H1 (cell line): Measurements from ENCODE around the gene LY6G6F. TPM values are rescaled to one million over a fixed set of nuclear protein-coding genes. Genes with fewer than 3 reads are reported as not detected.

Experiments used
- CTCF ChIA-PET: fragments of 300-600 bp; sonication (Branson Sonifier 250); formaldehyde crosslinking; loops from one replicate; lab custom pipeline; 2021; ENCODE audit not compliant: partially characterized antibody; lab: Charles Lee
- POLR2A ChIA-PET: fragments of 300-600 bp; sonication (Branson Sonifier 250); formaldehyde crosslinking; loops from one replicate; lab custom pipeline; 2021; ENCODE audit warnings: inconsistent platforms; ENCODE audit not compliant: partially characterized antibody; lab: Charles Lee
- DNase-seq, 2 experiments: peaks; one replicate each; pipeline versions ENCODE4 v3.0.0 to v3.0.0-alpha.2; 2010 to 2022; ENCODE audit warnings: low spot score in 2 of 2, low read depth in 1 of 2, mixed read lengths in 1 of 2
- FAIRE-seq: peaks from 2 replicates; lab custom pipeline; 2011; peaks lifted over from hg19 to GRCh38; lab: Jason Lieb, UNC
- H2AFZ ChIP-seq: 2 replicates; pipeline ENCODE4 v1.8.1; 2012; ENCODE audit warnings: low read length, inconsistent platforms
- H2AK5ac ChIP-seq: 2 replicates; pipeline ENCODE4 v1.6.1; 2013; ENCODE audit warnings: low read depth, low read length
- H2BK120ac ChIP-seq: replicated peaks from 2 replicates; pipeline ENCODE3; 2013; ENCODE audit warnings: low read depth, low read length, inconsistent platforms
- H2BK12ac ChIP-seq: 2 replicates; pipeline ENCODE4 v1.6.1; 2013; ENCODE audit warnings: low read depth, low read length
- H2BK15ac ChIP-seq: 2 replicates; pipeline ENCODE4 v1.6.1; 2013; ENCODE audit warnings: low read length
- H2BK20ac ChIP-seq: 2 replicates; pipeline ENCODE4 v1.6.1; 2013; ENCODE audit warnings: low read length
- H2BK5ac ChIP-seq: 2 replicates; pipeline ENCODE4 v1.6.1; 2013; ENCODE audit warnings: low read depth, low read length
- H3K14ac ChIP-seq: 2 replicates; pipeline ENCODE4 v1.6.1; 2013; ENCODE audit warnings: inconsistent platforms; ENCODE audit not compliant: insufficient read length
- H3K18ac ChIP-seq: 2 replicates; pipeline ENCODE4 v1.6.1; 2013; ENCODE audit warnings: low read length; ENCODE audit errors: extremely low read depth
- H3K23ac ChIP-seq: 2 replicates; pipeline ENCODE4 v1.6.1; 2013; ENCODE audit warnings: inconsistent platforms; ENCODE audit not compliant: insufficient read length
- H3K23me2 ChIP-seq: 2 replicates; pipeline ENCODE4 v1.6.1; 2013; ENCODE audit warnings: low read depth, low read length
- H3K27ac ChIP-seq: 2 replicates; pipeline ENCODE4 v1.6.1; 2011; ENCODE audit warnings: low read depth, low read length, inconsistent platforms
- H3K27me3 ChIP-seq, 4 experiments: replicated peaks in 1 of 4; 1 replicate in 1 of 4; 2 replicates in 3 of 4; pipeline versions ENCODE4 v1.6.1 to v1.8.1; 2011 to 2013; ENCODE audit warnings: low read length in 3 of 4, mild to moderate bottlenecking in 3 of 4, inconsistent platforms in 2 of 4, mixed read lengths in 2 of 4, moderate library complexity in 1 of 4; ENCODE audit not compliant: control insufficient read depth in 3 of 4, insufficient read depth in 3 of 4; ENCODE audit errors: extremely low read depth in 1 of 4
- H3K36me3 ChIP-seq, 4 experiments: 2 replicates each; pipeline versions ENCODE4 v1.6.1 to v1.8.1; 2011 to 2013; ENCODE audit warnings: mild to moderate bottlenecking in 4 of 4, low read length in 3 of 4, moderate library complexity in 2 of 4, control low read depth in 1 of 4, inconsistent platforms in 1 of 4; ENCODE audit not compliant: insufficient read depth in 4 of 4, control insufficient read depth in 2 of 4
- H3K4ac ChIP-seq: replicated peaks from 2 replicates; pipeline ENCODE3; 2013; ENCODE audit warnings: low read length, low read depth, mixed read lengths, inconsistent platforms; ENCODE audit not compliant: insufficient read length
- H3K4me1 ChIP-seq, 4 experiments: replicated peaks in 1 of 4; 1 replicate in 1 of 4; 2 replicates in 3 of 4; pipeline versions ENCODE4 v1.6.1 to v1.8.1; 2011 to 2013; ENCODE audit warnings: low read length in 3 of 4, inconsistent platforms in 2 of 4, mixed read lengths in 1 of 4; ENCODE audit not compliant: insufficient read depth in 4 of 4, control insufficient read depth in 3 of 4
- H3K4me2 ChIP-seq, 2 experiments: 2 replicates each; pipeline versions ENCODE4 v1.6.1 to v1.8.1; 2011 to 2013; ENCODE audit warnings: low read depth in 2 of 2, low read length in 2 of 2, control low read depth in 1 of 2, inconsistent platforms in 1 of 2, mild to moderate bottlenecking in 1 of 2; ENCODE audit not compliant: insufficient read depth in 1 of 2
- H3K4me3 ChIP-seq, 4 experiments: fragments of 200-600, 300-600 bp in 1 of 4; sonication (generic), shearing (Covaris generic), sonication (Bioruptor Twin) in 1 of 4; 2 replicates each; pipeline versions ENCODE4 v1.5.1 to v1.8.1; 2011 to 2016; ENCODE audit warnings: low read length in 4 of 4, low read depth in 3 of 4, control low read depth in 2 of 4, inconsistent platforms in 2 of 4, mild to moderate bottlenecking in 2 of 4, mixed read lengths in 1 of 4, moderate library complexity in 1 of 4; ENCODE audit not compliant: insufficient read depth in 2 of 4; ENCODE audit errors: extremely low read depth in 1 of 4
- H3K56ac ChIP-seq: replicated peaks from 2 replicates; pipeline ENCODE3; 2013; ENCODE audit warnings: low read depth, mild to moderate bottlenecking, mixed read lengths, low read length, inconsistent platforms; ENCODE audit not compliant: insufficient read length
- H3K79me1 ChIP-seq: 2 replicates; pipeline ENCODE4 v1.6.1; 2013; ENCODE audit warnings: low read depth, low read length, control low read depth
- H3K79me2 ChIP-seq, 2 experiments: 2 replicates each; pipeline versions ENCODE4 v1.6.1 to v1.8.1; 2012 to 2013; ENCODE audit warnings: low read length in 2 of 2, mild to moderate bottlenecking in 2 of 2, inconsistent platforms in 1 of 2; ENCODE audit not compliant: insufficient read depth in 2 of 2, control insufficient read depth in 1 of 2
- H3K9ac ChIP-seq, 4 experiments: replicated peaks in 1 of 4; 1 replicate in 1 of 4; 2 replicates in 3 of 4; pipeline versions ENCODE4 v1.6.1 to v1.8.1; 2011 to 2013; ENCODE audit warnings: low read depth in 3 of 4, low read length in 3 of 4, control low read depth in 2 of 4, mild to moderate bottlenecking in 2 of 4, moderate library complexity in 2 of 4, inconsistent platforms in 1 of 4; ENCODE audit errors: extremely low read depth in 1 of 4
- H3K9me3 ChIP-seq, 2 experiments: 2 replicates each; pipeline versions ENCODE4 v1.6.1 to v1.8.1; 2012 to 2013; ENCODE audit warnings: mild to moderate bottlenecking in 2 of 2, moderate library complexity in 2 of 2, control low read depth in 1 of 2, inconsistent platforms in 1 of 2, low read depth in 1 of 2, low read length in 1 of 2, mixed read lengths in 1 of 2; ENCODE audit not compliant: insufficient read depth in 2 of 2
- H4K20me1 ChIP-seq, 2 experiments: replicated peaks in 1 of 2; 2 replicates each; pipeline versions ENCODE3 to v1.8.1; 2011 to 2013; ENCODE audit warnings: inconsistent platforms in 2 of 2, low read length in 2 of 2, mild to moderate bottlenecking in 1 of 2; ENCODE audit not compliant: insufficient read depth in 2 of 2, control insufficient read depth in 1 of 2
- H4K5ac ChIP-seq: 2 replicates; pipeline ENCODE4 v1.6.1; 2013; ENCODE audit warnings: low read length, low read depth, mixed read lengths, inconsistent platforms; ENCODE audit not compliant: insufficient read length
- H4K8ac ChIP-seq: 2 replicates; pipeline ENCODE4 v1.8.0; 2013; ENCODE audit warnings: mild to moderate bottlenecking, moderate library complexity, low read length, inconsistent platforms; ENCODE audit not compliant: insufficient read depth; ENCODE audit errors: extremely low read depth
- H4K91ac ChIP-seq: replicated peaks from 2 replicates; pipeline ENCODE3; 2013; ENCODE audit warnings: low read length, mixed read lengths, inconsistent platforms; ENCODE audit not compliant: insufficient read length
- ASH2L ChIP-seq: fragments of 200-600, 300-600 bp; sonication (generic); IDR thresholded peaks from one replicate; pipeline ENCODE4 v1.7.1; 2017; ENCODE audit warnings: low read length
- JUND ChIP-seq: IDR thresholded peaks from 2 replicates; pipeline ENCODE4 v1.6.1; 2011; ENCODE audit warnings: mild to moderate bottlenecking, improper control_type of control experiment, low read length
- KDM1A ChIP-seq: fragments of 200-600, 300-600 bp; sonication (generic); IDR thresholded peaks from 2 replicates; pipeline ENCODE4 v1.7.1; 2016; ENCODE audit warnings: mild to moderate bottlenecking, low read length, borderline replicate concordance
- MAFK ChIP-seq: IDR thresholded peaks from 2 replicates; pipeline ENCODE4 v1.6.1; 2012; ENCODE audit warnings: low read depth, mild to moderate bottlenecking, improper control_type of control experiment, low read length
- MAX ChIP-seq: IDR thresholded peaks from 2 replicates; pipeline ENCODE4 v1.6.1; 2012; ENCODE audit warnings: inconsistent platforms
- NANOG ChIP-seq: IDR thresholded peaks from 2 replicates; pipeline ENCODE4 v1.6.1; 2011; ENCODE audit warnings: low read length, low read depth, mild to moderate bottlenecking, inconsistent platforms; ENCODE audit not compliant: insufficient read depth, poor library complexity, severe bottlenecking
- NRF1 ChIP-seq: IDR thresholded peaks from 2 replicates; pipeline ENCODE4 v1.6.1; 2011; ENCODE audit warnings: mild to moderate bottlenecking, low read depth, low read length, improper control_type of control experiment
- PHF8 ChIP-seq: fragments of 200-600 bp; sonication (generic); conservative IDR thresholded peaks from 2 replicates; pipeline ENCODE4 v1.7.1; 2012; ENCODE audit warnings: low read depth, mild to moderate bottlenecking, inconsistent platforms, low read length, moderate library complexity
- POLR2AphosphoS5 ChIP-seq: IDR thresholded peaks from 2 replicates; pipeline ENCODE4 v1.6.1; 2011; ENCODE audit warnings: low read depth, low read length
- RBBP5 ChIP-seq: IDR thresholded peaks from 2 replicates; pipeline ENCODE4 v1.7.1; 2012; ENCODE audit warnings: low read depth, mild to moderate bottlenecking, inconsistent platforms, low read length, moderate library complexity, borderline replicate concordance
- WGBS, 2 experiments: shearing (Covaris generic) in 1 of 2; methylation state at CpG; one replicate each; pipeline versions ENCODE4 v1.1.6 to v1.1.7; 2013 to 2015; ENCODE audit warnings: low lambda C conversion rate in 2 of 2, mixed read lengths in 2 of 2, inconsistent platforms in 1 of 2, low coverage in 1 of 2, missing lambda C conversion rate in 1 of 2; ENCODE audit not compliant: insufficient replicate concordance in 2 of 2, insufficient coverage in 1 of 2, insufficient read length in 1 of 2; ENCODE audit errors: extremely low coverage in 1 of 2, missing lambda C conversion rate in 1 of 2; 5-methylcytosine and 5-hydroxymethylcytosine counted together
- polyA plus RNA-seq, 7 experiments: library from polyadenylated mRNA; depleted of rRNA in 3 of 7; stranded (reverse) in 5 of 7; unstranded in 2 of 7; fragments of >200 nt in 5 of 7; fragments of 200-250 nt in 2 of 7; gene quantifications; 1 replicate in 5 of 7; 2 replicates in 1 of 7; 4 replicates in 1 of 7; pipeline versions ENCODE4 v1.2.1 to v1.2.3, GENCODE V29; 2011 to 2013; ENCODE audit warnings: missing spikeins in 2 of 7, mixed read lengths in 2 of 7
- total RNA-seq: library from RNA; stranded (reverse); fragmentation: NEBNext Ultra II Directional; extraction: Animal tissue kit (Norgen Biotek cat#: 25700); gene quantifications from 2 replicates; pipeline ENCODE4 v1.2.1, GENCODE V29; 2021

LY6G6F gene
- total and polyA plus RNA-seq, 2 of the 8 experiments (the other 6 are each of a cell fraction or from before 2014, with no cell fraction given): not detected

DNA sequence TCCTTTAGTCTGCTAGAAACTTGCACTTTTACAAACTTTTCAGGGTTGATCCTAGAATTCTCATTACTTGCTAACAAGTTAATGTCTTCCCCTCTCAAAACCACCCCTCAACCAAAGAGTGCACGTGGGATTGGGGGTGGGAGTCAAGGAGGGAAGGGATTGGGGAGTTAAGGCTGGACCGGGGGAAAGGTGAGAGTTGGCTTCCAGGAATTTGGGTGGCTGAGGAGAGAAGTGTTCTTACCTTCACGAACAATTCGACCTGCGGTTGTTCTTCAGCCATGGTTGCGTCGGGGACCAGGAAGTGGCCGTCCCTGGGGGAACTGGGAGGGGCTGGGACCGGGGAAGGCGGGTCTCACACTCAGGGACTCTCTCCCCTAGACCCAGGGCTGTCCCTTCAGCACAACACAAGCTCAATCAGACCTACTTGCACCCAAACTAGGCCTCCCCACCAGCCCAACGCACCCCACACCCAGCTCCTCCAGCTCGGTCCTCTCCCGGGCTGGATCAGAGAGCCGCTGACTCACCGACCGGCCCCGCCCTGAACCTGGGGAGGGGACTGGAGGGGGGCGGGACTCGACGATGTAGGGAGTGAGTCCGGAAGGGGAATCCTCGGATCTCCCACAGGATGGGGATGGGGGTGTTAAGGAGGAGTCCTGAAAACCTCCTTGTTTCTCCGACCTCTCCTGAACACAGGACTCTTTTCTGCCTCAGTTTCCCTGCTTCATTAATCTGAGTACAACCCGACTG, 29.5 kb downstream of the LY6G6F start, which contains the start of gene CLIC1:
TSS of gene CLIC1 (minus strand) at position 510 of the 747 bp plus-strand sequence. CDS start at position 280, 230 bp downstream.
- H3K23me2 ChIP-seq: peaks cover 20% of the 10 kb centered on the region
- TF ChIP-seq PHF8 (peak; percentile 57), RBBP5 (0 out of 2 replicates have a peak, but pooled peaks have one; percentile 11), ASH2L (peak; percentile 73), KDM1A (no peak), NANOG (no peak), NRF1 (no peak), JUND (peak; percentile 74), MAX (peak; percentile 52), MAFK (no peak), POLR2AphosphoS5 (0 out of 2 replicates have a peak, but pooled peaks have one; percentile 58)

More for the DNA sequence above, 29.5 kb downstream of the LY6G6F start, which contains the start of gene CLIC1:
- H3K23ac ChIP-seq: no peak within 1 kb of the TSS
- no peak within 1 kb of the TSS for H2AFZ ChIP-seq
- H3K4me3 ChIP-seq: peak within 1 kb of the TSS; percentile 82 to 98 (median 92)
- peak within 1 kb of the TSS; percentile 64; the same call in 1 of the 2 replicates for H4K8ac ChIP-seq
- H3K36me3 ChIP-seq: peaks cover 10 to 26% (median 20%) of the 10 kb centered on the region in 4 experiments
- no peaks in the 10 kb centered on the region; a peak in 1 of 4 replicates for H3K9me3 ChIP-seq
- peak within 1 kb of the TSS; percentile 64; the same call in 1 of the 2 replicates for H3K27ac ChIP-seq
- peak within 1 kb of the TSS; percentile 40 for H3K4ac ChIP-seq
- H2BK12ac ChIP-seq: peak within 1 kb of the TSS; percentile 35; the same call in 1 of the 2 replicates
- peak within 1 kb of the TSS; percentile 29 for H2BK120ac ChIP-seq
- H3K56ac ChIP-seq: peak within 1 kb of the TSS; percentile 27
- peak within 1 kb of the TSS; percentile 61; the same call in 1 of the 2 replicates for H2BK20ac ChIP-seq
- CTCF ChIA-PET: interaction anchor here (0.5 to 5.6 kb wide), 20 partner anchors 12 to 868 kb away, joined by 3 to 23 read pairs (median 3); no protein-coding TSS in a partner anchor
- H3K18ac ChIP-seq: peak within 1 kb of the TSS; percentile 93
- H3K4me2 ChIP-seq: peak within 1 kb of the TSS; percentile 78 to 99
- WGBS, 2 experiments: 2% methylated on average over 22 of the region's 24 CpGs; no CpG with 5 or more reads in 1 of the 2 experiments
- peaks cover 0 to 26% of the 10 kb centered on the region in 2 experiments; a peak in 2 of 4 replicates for H3K79me2 ChIP-seq
- no peaks in the 10 kb centered on the region for H3K27me3 ChIP-seq
- DNase-seq (peak; percentile 50 to 86), FAIRE-seq (no peak)
- H4K20me1 ChIP-seq: peaks cover 4 to 5% of the 10 kb centered on the region in 2 experiments
- peak within 1 kb of the TSS; percentile 57; the same call in 1 of the 2 replicates for H2AK5ac ChIP-seq
- H3K14ac ChIP-seq: no peak within 1 kb of the TSS
- peak within 1 kb of the TSS; percentile 67 for H4K91ac ChIP-seq
- peak within 1 kb of the TSS; percentile 81; the same call in 1 of the 2 replicates for H2BK15ac ChIP-seq
- peak within 1 kb of the TSS; percentile 97 for H2BK5ac ChIP-seq
- POLR2A ChIA-PET: interaction anchor here (0.7 to 8.7 kb wide), 27 partner anchors 11 to 223 kb away, joined by 3 to 73 read pairs (median 5); partner anchors contain the start of genes ABHD16A, CSNK2B, DDX39B and GPANK1
- H3K4me1 ChIP-seq: peaks cover 23 to 29% (median 25%) of the 10 kb centered on the region in 4 experiments
- H4K5ac ChIP-seq: peak within 1 kb of the TSS; percentile 88
- H3K79me1 ChIP-seq: peaks cover 8% of the 10 kb centered on the region; the same call in 1 of the 2 replicates
- H3K9ac ChIP-seq: peak within 1 kb of the TSS; percentile 63 to 91 (median 66)
